Stimulated activated naive CD8-positive, alpha-beta T cell treated with anti-CD3 and anti-CD28 coated beads, Interleukin-15, Interleukin-2, amounts not matched to agents 100 ng/mL and 50 ng/mL, for 24 hours (primary cell): Measurements from ENCODE around the gene RAD54L.
"Not testable (repeated sequence)": the region's sequence is repeated elsewhere in the genome, so short reads cannot be mapped to it uniquely, and the experiment has no call there.

ENCODE experiments used
- H3K27ac Mint-ChIP-seq: one replicate; pipeline ENCODE4 v1.8.0; 2021; ENCODE audit warnings: mild to moderate bottlenecking, mixed read lengths
- H3K27me3 Mint-ChIP-seq: one replicate; pipeline ENCODE4 v1.8.0; 2021; ENCODE audit warnings: mixed read lengths
- H3K36me3 Mint-ChIP-seq: one replicate; pipeline ENCODE4 v1.8.0; 2021; ENCODE audit warnings: low read depth, mixed read lengths
- H3K4me1 Mint-ChIP-seq: one replicate; pipeline ENCODE4 v1.8.0; 2021; ENCODE audit warnings: low read depth, mixed read lengths
- H3K4me3 Mint-ChIP-seq: one replicate; pipeline ENCODE4 v1.8.0; 2021; ENCODE audit warnings: mild to moderate bottlenecking, mixed read lengths
- H3K9me3 Mint-ChIP-seq: one replicate; pipeline ENCODE4 v1.8.0; 2021; ENCODE audit warnings: mixed read lengths

Gene RAD54L

GRCh38 chr1:46315669-46316403, 68.3 kb downstream of the RAD54L start:
- no peaks in the 10 kb centered on the region for H3K9me3 Mint-ChIP-seq
- H3K36me3 Mint-ChIP-seq = peaks cover 48% of the 10 kb centered on the region
- no peaks in the 10 kb centered on the region for H3K4me1 Mint-ChIP-seq
- no peak overlapping the region for H3K4me3 Mint-ChIP-seq
- H3K27me3 Mint-ChIP-seq = no peaks in the 10 kb centered on the region
- peak overlapping the region; percentile 18 for H3K27ac Mint-ChIP-seq

GRCh38 chr1:46317323-46317722, 69.8 kb downstream of the RAD54L start:
- H3K36me3 Mint-ChIP-seq = peaks cover 40% of the 10 kb centered on the region

GRCh38 chr1:46319301-46319700, 71.7 kb downstream of the RAD54L start:
- not testable (repeated sequence) for H3K9me3 Mint-ChIP-seq, H3K4me1 Mint-ChIP-seq, H3K27me3 Mint-ChIP-seq, H3K4me3 Mint-ChIP-seq, H3K27ac Mint-ChIP-seq
- H3K36me3 Mint-ChIP-seq = peaks cover 28% of the 10 kb centered on the region

More at GRCh38 chr1:46317323-46317722, 69.8 kb downstream of the RAD54L start:
- H3K9me3 Mint-ChIP-seq = no peaks in the 10 kb centered on the region
- no peaks in the 10 kb centered on the region for H3K4me1 Mint-ChIP-seq
- no peak overlapping the region for H3K27ac Mint-ChIP-seq
- H3K27me3 Mint-ChIP-seq = no peaks in the 10 kb centered on the region
- no peak overlapping the region for H3K4me3 Mint-ChIP-seq

- H3K27ac Mint-ChIP-seq, H3K4me3 Mint-ChIP-seq, H3K9me3 Mint-ChIP-seq, H3K4me1 Mint-ChIP-seq, H3K27me3 Mint-ChIP-seq: not testable (repeated sequence)
- H3K36me3 Mint-ChIP-seq = peaks cover 21% of the 10 kb centered on the region
Observed at GRCh38 chr1:46319960-46320914, 72.7 kb downstream of the RAD54L start.

- not testable (repeated sequence) for H3K27me3 Mint-ChIP-seq, H3K36me3 Mint-ChIP-seq, H3K27ac Mint-ChIP-seq, H3K4me1 Mint-ChIP-seq, H3K9me3 Mint-ChIP-seq, H3K4me3 Mint-ChIP-seq
Observed at GRCh38 chr1:46322191-46322590, 74.6 kb downstream of the RAD54L start.

GRCh38 chr1:46325285-46326076, 77.9 kb downstream of the RAD54L start:
- H3K27ac Mint-ChIP-seq, H3K4me1 Mint-ChIP-seq, H3K4me3 Mint-ChIP-seq, H3K27me3 Mint-ChIP-seq, H3K36me3 Mint-ChIP-seq, H3K9me3 Mint-ChIP-seq: not testable (repeated sequence)
